PC-3 (cell line): ENCODE measurements around the gene JHY. TPM values are rescaled to one million over a fixed set of nuclear protein-coding genes. Genes with fewer than 3 reads are reported as not detected.

Experiments
- ATAC-seq: fragments of 200-7000 bp; cut with Tn5 transposase; 2 replicates; pipeline ENCODE4 v1.9.1; 2020; ENCODE audit warnings: mild to moderate bottlenecking, moderate library complexity
- BruUV-seq: library from RNA; stranded (reverse); fragments of 400-500 nt; replicated peaks from 2 replicates; lab custom pipeline; 2021; lab: Mats Ljungman, UMichigan
- CTCF ChIA-PET: fragments of 300-600 bp; sonication (Branson Sonifier 250); formaldehyde crosslinking; loops from one replicate; lab custom pipeline; 2022; ENCODE audit warnings: antibody characterized with exemption; lab: Charles Lee
- POLR2A ChIA-PET: fragments of 300-600 bp; sonication (Branson Sonifier 250); formaldehyde crosslinking; loops from one replicate; lab custom pipeline; 2022; ENCODE audit warnings: antibody characterized with exemption; ENCODE audit not compliant: unreplicated experiment; lab: Charles Lee
- DNase-seq: peaks from one replicate; pipeline ENCODE4 v3.0.0-alpha.2; 2015
- H2AFZ ChIP-seq: fragments of 300-600 bp; sonication (generic); 2 replicates; pipeline ENCODE4 v1.6.0; 2016; ENCODE audit warnings: antibody characterized with exemption, low read length
- H3F3A ChIP-seq: fragments of 300-600 bp; sonication (generic); one replicate; pipeline ENCODE4 v1.6.0; 2017; ENCODE audit warnings: antibody characterized with exemption, low read length, control low read depth, mild to moderate bottlenecking; ENCODE audit not compliant: unreplicated experiment
- H3K27ac ChIP-seq: fragments of 300-600 bp; sonication (generic); 2 replicates; pipeline ENCODE4 v1.5.1; 2016; ENCODE audit warnings: mild to moderate bottlenecking, low read length
- H3K27me3 ChIP-seq: fragments of 300-600 bp; sonication (generic); 2 replicates; pipeline ENCODE4 v1.6.1; 2016; ENCODE audit warnings: low read length, mixed read lengths
- H3K36me3 ChIP-seq: fragments of 300-600 bp; sonication (generic); 2 replicates; pipeline ENCODE4 v1.6.1; 2016; ENCODE audit warnings: low read depth, mixed run types, low read length, mixed read lengths
- H3K4me1 ChIP-seq: fragments of 300-600 bp; sonication (generic); 2 replicates; pipeline ENCODE4 v1.5.1; 2016; ENCODE audit warnings: low read length; ENCODE audit not compliant: insufficient read depth
- H3K4me2 ChIP-seq: fragments of 300-600 bp; sonication (generic); 2 replicates; pipeline ENCODE4 v1.6.0; 2016; ENCODE audit warnings: low read length
- H3K4me3 ChIP-seq: fragments of 300-600 bp; sonication (generic); 2 replicates; pipeline ENCODE4 v1.5.1; 2016; ENCODE audit warnings: mild to moderate bottlenecking, low read length, mixed read lengths
- H3K79me2 ChIP-seq: fragments of 300-600 bp; sonication (generic); 2 replicates; pipeline ENCODE4 v1.6.1; 2017; ENCODE audit warnings: low read length, mixed read lengths
- H3K9ac ChIP-seq: fragments of 300-600 bp; sonication (generic); 2 replicates; pipeline ENCODE4 v1.6.0; 2016; ENCODE audit warnings: mild to moderate bottlenecking, low read length
- H3K9me2 ChIP-seq: fragments of 300-600 bp; sonication (generic); replicated peaks from 2 replicates; pipeline ENCODE4 v1.6.1; 2016; ENCODE audit warnings: mixed run types, low read length, mixed read lengths
- H3K9me3 ChIP-seq: fragments of 300-600 bp; sonication (generic); 2 replicates; pipeline ENCODE4 v1.6.1; 2016; ENCODE audit warnings: low read length, mixed read lengths
- H4K20me1 ChIP-seq: fragments of 300-600 bp; sonication (generic); 2 replicates; pipeline ENCODE4 v1.6.1; 2016; ENCODE audit warnings: low read length, mixed read lengths
- CTCF ChIP-seq: fragments of 300-600 bp; sonication (generic); conservative IDR thresholded peaks from 2 replicates; pipeline ENCODE4 v1.5.1; 2017; ENCODE audit warnings: antibody characterized with exemption, low read depth, mild to moderate bottlenecking, low read length
- EZH2 ChIP-seq: fragments of 300-600 bp; sonication (generic); IDR thresholded peaks from one replicate; pipeline ENCODE4 v1.6.1; 2017; ENCODE audit warnings: antibody characterized with exemption, mild to moderate bottlenecking, low read length; ENCODE audit not compliant: unreplicated experiment
- EZH2phosphoT487 ChIP-seq: fragments of 300-600 bp; sonication (generic); IDR thresholded peaks from 2 replicates; pipeline ENCODE4 v1.6.1; 2018; ENCODE audit warnings: mild to moderate bottlenecking, antibody characterized with exemption, low read length, borderline replicate concordance
- intact Hi-C: fragments of 100-400 bp; cut with micrococcal nuclease; formaldehyde crosslinking; loops from 2 replicates; pipeline ENCODE4 v1.9.0; 2023
- total RNA-seq: library from RNA; depleted of rRNA; stranded (reverse); fragments of >200 nt; gene quantifications from 2 replicates; pipeline ENCODE4 v1.2.3, GENCODE V29; 2014

Gene JHY
- total RNA-seq, 1 experiment from 2014 or later: 4.9 TPM

DNA sequence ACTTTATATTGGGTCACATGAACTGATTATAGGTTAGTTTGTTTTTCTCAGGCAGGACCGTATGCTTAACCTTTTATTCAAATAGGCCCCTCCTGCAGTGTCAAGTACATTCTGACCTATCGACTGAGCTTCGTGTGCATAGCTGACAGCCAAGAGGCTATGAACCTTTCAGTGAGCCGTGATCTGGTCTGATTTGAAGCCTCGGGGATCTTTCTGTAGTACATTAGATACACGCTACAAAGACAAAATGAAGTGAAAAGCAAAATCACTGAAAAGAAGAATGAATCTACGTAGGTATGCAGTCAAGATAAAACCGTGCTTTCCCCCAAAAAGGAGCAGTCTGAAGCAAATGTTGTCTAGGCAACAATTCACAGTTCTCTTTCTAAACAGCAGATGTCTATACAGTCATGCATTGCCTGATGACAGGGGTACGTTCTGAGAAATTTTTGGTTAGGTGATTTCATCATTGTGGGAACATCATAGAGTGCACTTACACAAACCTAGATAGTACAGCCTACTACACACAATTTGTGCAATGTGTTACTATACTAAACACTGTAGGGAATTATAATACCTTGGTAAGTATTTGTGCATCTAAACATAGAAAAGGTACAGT is 18.1 kb downstream of the JHY start:
- Histone ChIP-seq H2AFZ (no peak overlapping the region), H3K27ac (no peak overlapping the region), H4K20me1 (no peaks in the 10 kb centered on the region), H3K9me3 (no peaks in the 10 kb centered on the region), H3K36me3 (no peaks in the 10 kb centered on the region), H3F3A (no peaks in the 10 kb centered on the region), H3K9me2 (no peaks in the 10 kb centered on the region), H3K79me2 (no peaks in the 10 kb centered on the region), H3K4me1 (peaks cover 12% of the 10 kb centered on the region), H3K27me3 (no peaks in the 10 kb centered on the region), H3K4me2 (no peak overlapping the region), H3K4me3 (no peak overlapping the region), H3K9ac (no peak overlapping the region)
- ATAC-seq (no peak), DNase-seq (no peak)
- ChIA-PET POLR2A (no interaction called here), CTCF (interaction anchor here (0.6 kb wide), 2 partner anchors 109 to 155 kb away, joined by 3 to 4 read pairs; no protein-coding TSS in a partner anchor)
- intact Hi-C loops: no loop called here
- no TSS peak for BruUV-seq
- TF ChIP-seq EZH2phosphoT487: no peak
- TF ChIP-seq CTCF: no peak
- no peak for TF ChIP-seq EZH2

DNA sequence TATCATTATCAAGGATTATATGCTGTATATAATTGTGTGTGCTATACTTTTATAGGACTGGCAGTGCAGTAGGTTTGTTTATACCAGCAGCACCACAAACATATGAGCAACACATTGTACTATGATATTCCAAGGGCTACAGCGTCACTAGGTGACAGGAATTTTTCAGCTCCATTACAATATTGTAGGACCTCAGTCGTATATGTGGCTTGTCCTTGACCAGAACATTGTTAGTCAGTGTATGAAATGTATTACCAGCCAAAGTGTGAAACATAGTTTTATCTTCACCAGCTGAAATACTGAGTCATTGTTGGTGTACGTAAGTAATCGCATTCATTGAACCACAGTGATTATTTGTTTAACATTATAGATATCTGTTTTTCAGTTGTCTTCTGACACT is 20.4 kb downstream of the JHY start:
- H3K4me1 ChIP-seq: peaks cover 4% of the 10 kb centered on the region
- BruUV-seq: no TSS peak
- CTCF ChIA-PET: no interaction called here

More for the DNA sequence above, 20.4 kb downstream of the JHY start:
- no peak for ATAC-seq
- H3K27ac ChIP-seq: no peak overlapping the region
- no peaks in the 10 kb centered on the region for H3K79me2 ChIP-seq
- no peak for DNase-seq
- H3K9me3 ChIP-seq: no peaks in the 10 kb centered on the region
- TF ChIP-seq EZH2: no peak
- TF ChIP-seq EZH2phosphoT487: no peak
- no peak for TF ChIP-seq CTCF
- no peak overlapping the region for H3K4me3 ChIP-seq
- H3K9ac ChIP-seq: no peak overlapping the region
- no peaks in the 10 kb centered on the region for H3K27me3 ChIP-seq
- intact Hi-C loops: no loop called here
- POLR2A ChIA-PET: no interaction called here
- H3K4me2 ChIP-seq: no peak overlapping the region
- H3F3A ChIP-seq: no peaks in the 10 kb centered on the region
- no peaks in the 10 kb centered on the region for H3K9me2 ChIP-seq
- no peaks in the 10 kb centered on the region for H4K20me1 ChIP-seq
- no peak overlapping the region for H2AFZ ChIP-seq
- H3K36me3 ChIP-seq: no peaks in the 10 kb centered on the region
